Forelimb muscle (tissue), 1 donor: ENCODE data around the gene TPM2. TPM values are rescaled to one million over a fixed set of nuclear protein-coding genes. Genes with fewer than 3 reads are reported as not detected.

Source experiments
- DNase-seq: peaks from one replicate; pipeline ENCODE4 v3.0.0-alpha.2; 2013; ENCODE audit warnings: low read depth
- polyA plus RNA-seq: library from polyadenylated mRNA; unstranded; fragments of 120-200 nt; gene quantifications from one replicate; pipeline ENCODE4 v1.2.1, GENCODE V29; 2013; ENCODE audit not compliant: insufficient read length

Gene TPM2
- polyA plus RNA-seq, 1 donor = 8,819 TPM

- DNase-seq = no peak
These were observed 6.9 kb upstream of the TPM2 start for GRCh38 chr9:35696520-35697215.

GRCh38 chr9:35695943-35696401, 6.2 kb upstream of the TPM2 start:
- DNase-seq = no peak

GRCh38 chr9:35691757-35692301, 2.1 kb upstream of the TPM2 start:
- no peak for DNase-seq

GRCh38 chr9:35691334-35691650, 1.6 kb upstream of the TPM2 start:
- no peak for DNase-seq

- DNase-seq = no peak
These were observed 1.0 kb upstream of the TPM2 start for GRCh38 chr9:35690614-35691333.

GRCh38 chr9:35690294-35690613, 529 bp upstream of the TPM2 start:
- DNase-seq = no peak

- DNase-seq = no peak
These were observed 875 bp downstream of the TPM2 start for GRCh38 chr9:35688558-35689541.

- DNase-seq = no peak
These were observed 1.7 kb downstream of the TPM2 start for GRCh38 chr9:35687972-35688557.

- no peak for DNase-seq
These were observed 2.4 kb downstream of the TPM2 start for GRCh38 chr9:35687306-35687705.

GRCh38 chr9:35686222-35687203, 3.2 kb downstream of the TPM2 start:
- DNase-seq = no peak

- no peak for DNase-seq
These were observed 4.2 kb downstream of the TPM2 start for GRCh38 chr9:35685506-35685905.

- DNase-seq = no peak
These were observed 4.8 kb downstream of the TPM2 start for GRCh38 chr9:35684921-35685320.

GRCh38 chr9:35683323-35683722, 6.4 kb downstream of the TPM2 start:
- DNase-seq = no peak

- no peak for DNase-seq
These were observed 7.0 kb downstream of the TPM2 start for GRCh38 chr9:35682520-35683315.

- no peak for DNase-seq
These were observed 7.7 kb downstream of the TPM2 start for GRCh38 chr9:35682051-35682450.

GRCh38 chr9:35681341-35682002, 8.3 kb downstream of the TPM2 start:
- no peak for DNase-seq

GRCh38 chr9:35680331-35681105, 9.2 kb downstream of the TPM2 start:
- DNase-seq = no peak

GRCh38 chr9:35679766-35680330, 9.9 kb downstream of the TPM2 start:
- no peak for DNase-seq
